ENCODE measurements around the gene NCAPH2.

The NCAPH2 gene

DNA sequence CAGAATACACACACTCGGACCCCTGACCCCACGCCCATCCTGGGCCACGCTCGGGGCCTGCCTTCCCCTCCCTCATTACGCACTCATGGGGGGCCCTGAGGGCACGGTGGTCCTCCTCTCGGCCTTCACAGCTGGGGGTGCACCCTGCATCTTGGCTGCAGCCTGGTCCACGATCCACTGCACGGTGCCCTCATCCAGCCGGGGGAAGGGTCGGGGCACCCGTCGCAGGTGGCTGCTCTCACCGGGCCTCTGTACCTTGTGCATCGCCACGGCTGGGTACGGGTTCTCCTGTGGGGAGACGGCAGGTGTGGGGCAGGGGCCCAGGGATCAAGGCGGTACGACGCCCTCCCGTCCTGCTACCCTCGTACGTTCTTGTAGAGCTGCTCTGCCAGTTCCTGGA is 43.6 kb upstream of the NCAPH2 start:
- TF ChIP-seq, protein P1, sequence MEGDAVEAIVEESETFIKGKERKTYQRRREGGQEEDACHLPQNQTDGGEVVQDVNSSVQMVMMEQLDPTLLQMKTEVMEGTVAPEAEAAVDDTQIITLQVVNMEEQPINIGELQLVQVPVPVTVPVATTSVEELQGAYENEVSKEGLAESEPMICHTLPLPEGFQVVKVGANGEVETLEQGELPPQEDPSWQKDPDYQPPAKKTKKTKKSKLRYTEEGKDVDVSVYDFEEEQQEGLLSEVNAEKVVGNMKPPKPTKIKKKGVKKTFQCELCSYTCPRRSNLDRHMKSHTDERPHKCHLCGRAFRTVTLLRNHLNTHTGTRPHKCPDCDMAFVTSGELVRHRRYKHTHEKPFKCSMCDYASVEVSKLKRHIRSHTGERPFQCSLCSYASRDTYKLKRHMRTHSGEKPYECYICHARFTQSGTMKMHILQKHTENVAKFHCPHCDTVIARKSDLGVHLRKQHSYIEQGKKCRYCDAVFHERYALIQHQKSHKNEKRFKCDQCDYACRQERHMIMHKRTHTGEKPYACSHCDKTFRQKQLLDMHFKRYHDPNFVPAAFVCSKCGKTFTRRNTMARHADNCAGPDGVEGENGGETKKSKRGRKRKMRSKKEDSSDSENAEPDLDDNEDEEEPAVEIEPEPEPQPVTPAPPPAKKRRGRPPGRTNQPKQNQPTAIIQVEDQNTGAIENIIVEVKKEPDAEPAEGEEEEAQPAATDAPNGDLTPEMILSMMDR (IDR thresholded peaks at IDR 0.05), result no peak

DNA sequence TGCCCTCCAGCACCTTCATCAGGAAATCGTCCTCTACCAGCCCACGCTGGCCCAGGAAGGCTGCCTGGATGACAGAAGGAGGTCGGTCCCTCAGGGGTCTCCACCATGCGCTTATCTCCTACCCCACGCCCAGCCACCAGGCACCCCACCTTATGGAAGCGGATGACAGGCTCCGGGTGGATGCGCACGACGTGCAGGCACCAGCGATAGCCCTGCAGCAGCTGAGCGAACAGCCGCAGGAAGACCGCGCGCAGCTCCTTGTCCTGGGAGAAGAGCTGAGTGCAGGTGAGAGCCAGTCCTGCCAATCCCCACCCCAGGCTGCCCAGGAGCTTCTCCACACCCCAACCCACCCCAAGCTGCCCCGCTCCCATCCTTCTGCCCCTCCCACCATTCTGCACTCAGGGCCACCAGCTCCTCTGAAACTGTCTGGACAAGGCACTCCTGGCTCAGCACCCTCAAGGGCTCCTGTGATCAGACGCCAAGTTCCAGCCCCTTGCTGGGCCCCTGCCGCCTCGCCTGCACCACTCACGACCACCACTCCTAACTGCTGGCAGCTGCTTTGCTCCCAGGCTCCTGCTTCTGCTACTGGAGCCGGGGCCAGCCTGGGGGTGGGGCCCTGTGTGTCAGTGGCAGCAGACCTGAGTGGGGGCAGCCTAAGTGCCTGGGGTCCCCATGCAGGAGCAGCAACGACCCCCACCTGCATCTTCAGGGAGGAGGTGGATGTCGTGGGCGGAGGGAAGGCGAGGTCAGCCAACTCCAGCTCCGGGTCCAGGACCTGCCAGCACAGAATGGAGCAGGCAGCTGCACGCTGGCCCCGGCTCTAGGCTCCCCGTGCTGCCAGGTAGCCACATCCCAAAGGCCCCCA is 42.7 kb upstream of the NCAPH2 start:
- TF ChIP-seq, protein P1 (IDR thresholded peaks at IDR 0.05), result no peak

- TF ChIP-seq, protein P1 (IDR thresholded peaks at IDR 0.05), result no peak
Measured at GRCh38 chr22:50467341-50467740, 40.7 kb upstream of the NCAPH2 start.

DNA sequence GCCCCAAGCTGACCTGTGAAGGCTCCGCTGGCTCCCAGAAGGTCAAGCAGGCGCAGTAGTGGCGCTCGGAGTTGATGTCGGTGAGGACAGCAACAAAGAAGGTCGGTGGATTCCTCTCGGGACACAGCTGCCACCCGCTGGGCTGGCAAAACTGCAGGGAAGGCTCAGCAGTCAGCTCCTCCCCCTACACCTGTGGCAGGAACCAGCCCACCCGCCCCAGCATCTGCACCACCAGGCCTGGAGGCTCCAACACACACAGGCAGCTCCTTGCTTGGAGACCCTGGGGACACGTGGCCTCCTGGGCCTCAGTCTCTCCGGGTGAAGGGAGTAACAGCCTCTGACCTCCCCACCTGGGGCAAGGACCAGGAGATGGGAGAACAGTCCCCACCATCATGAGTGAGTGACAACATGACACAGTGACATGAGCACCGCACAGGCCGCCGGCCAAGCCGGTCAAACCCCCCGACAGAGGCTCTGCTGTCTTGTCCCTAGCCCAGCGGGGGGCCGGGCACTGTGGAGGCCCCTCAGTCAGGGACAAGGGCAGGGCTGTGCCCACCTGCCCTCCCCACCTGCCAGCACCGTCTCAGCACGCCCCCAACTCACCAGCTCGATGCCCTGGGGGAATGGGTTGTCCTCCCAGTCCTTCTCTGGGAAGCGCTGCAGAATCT is 40.1 kb upstream of the NCAPH2 start:
- TF ChIP-seq, protein P1 (IDR thresholded peaks at IDR 0.05), result no peak

GRCh38 chr22:50468626-50469025 is 39.4 kb upstream of the NCAPH2 start:
- TF ChIP-seq, protein P1 (IDR thresholded peaks at IDR 0.05), result no peak

DNA sequence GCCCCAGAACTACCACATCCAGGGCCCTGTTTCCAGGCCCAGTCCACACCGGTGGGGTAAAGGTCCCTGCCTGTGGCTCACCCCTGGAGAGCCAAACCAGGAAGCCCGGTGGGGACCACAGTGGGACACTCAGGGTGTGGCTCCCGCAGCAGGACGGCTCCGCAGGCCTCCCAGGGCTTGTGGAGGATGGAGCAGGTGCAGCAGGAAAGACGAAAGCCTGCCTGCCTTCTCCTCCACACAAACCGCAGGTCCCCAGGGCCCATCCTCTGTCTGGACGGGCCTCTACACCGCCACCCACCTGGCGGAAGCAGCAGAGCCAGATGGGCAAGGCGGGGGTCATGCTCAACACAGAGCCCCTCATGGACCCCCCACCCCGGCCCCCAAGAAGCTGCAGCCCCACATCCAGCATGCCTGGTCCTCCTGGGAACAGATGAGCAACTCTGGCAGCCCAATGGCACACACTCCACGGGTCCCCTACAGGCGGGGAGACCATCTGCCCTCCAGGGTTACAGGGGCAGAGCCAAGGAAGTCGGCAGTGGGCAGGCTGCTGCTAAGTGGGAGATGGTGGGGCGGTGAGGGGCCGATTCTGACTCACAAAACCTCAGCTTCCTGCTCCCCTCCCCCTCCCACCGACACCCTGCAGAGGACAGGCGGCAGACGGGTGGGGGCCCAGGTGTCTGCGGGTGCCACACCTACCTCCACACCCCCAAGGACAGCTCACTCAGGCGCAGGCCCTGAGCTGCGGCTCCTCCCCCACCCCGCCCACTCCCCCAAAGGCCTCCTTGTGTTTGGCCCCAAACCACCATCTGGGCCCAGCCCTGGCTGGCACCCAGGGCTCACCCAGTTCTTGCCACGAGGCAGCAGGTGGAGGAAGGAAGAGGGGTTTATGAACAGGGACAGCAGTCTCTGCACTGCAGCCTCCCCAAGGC is 38.4 kb upstream of the NCAPH2 start:
- TF ChIP-seq, protein P1 (IDR thresholded peaks at IDR 0.05), result no peak

- TF ChIP-seq, protein P1 (IDR thresholded peaks at IDR 0.05), result no peak
Measured at GRCh38 chr22:50470491-50470890, 37.5 kb upstream of the NCAPH2 start.
